ENCODE results near the gene C2orf76.

DNA sequence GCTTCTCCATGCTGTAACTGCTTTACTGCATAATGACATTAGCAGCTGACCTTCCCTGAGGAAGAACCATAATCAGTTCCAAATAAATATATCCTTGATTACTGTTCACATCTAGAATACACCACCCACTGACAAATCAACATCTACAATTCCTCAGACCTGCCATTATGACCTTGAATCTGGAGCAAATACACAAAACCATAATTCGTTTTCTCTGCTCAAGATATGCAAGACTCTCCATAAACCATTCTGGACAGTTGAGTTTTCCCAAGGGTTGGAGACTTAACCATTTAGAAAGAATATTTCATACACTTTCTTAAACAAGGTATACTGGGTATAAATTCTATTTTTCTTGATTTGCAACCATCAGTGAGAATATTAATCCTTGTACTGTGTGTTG, 11.8 kb downstream of the C2orf76 start:
- no peak for TF ChIP-seq EZH2 (IDR thresholded peaks at IDR 0.05; ENCODE audit: borderline replicate concordance, insufficient read depth, low read depth, low read length, poor library complexity, severe bottlenecking)
- TF ChIP-seq, protein P1, sequence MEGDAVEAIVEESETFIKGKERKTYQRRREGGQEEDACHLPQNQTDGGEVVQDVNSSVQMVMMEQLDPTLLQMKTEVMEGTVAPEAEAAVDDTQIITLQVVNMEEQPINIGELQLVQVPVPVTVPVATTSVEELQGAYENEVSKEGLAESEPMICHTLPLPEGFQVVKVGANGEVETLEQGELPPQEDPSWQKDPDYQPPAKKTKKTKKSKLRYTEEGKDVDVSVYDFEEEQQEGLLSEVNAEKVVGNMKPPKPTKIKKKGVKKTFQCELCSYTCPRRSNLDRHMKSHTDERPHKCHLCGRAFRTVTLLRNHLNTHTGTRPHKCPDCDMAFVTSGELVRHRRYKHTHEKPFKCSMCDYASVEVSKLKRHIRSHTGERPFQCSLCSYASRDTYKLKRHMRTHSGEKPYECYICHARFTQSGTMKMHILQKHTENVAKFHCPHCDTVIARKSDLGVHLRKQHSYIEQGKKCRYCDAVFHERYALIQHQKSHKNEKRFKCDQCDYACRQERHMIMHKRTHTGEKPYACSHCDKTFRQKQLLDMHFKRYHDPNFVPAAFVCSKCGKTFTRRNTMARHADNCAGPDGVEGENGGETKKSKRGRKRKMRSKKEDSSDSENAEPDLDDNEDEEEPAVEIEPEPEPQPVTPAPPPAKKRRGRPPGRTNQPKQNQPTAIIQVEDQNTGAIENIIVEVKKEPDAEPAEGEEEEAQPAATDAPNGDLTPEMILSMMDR (IDR thresholded peaks at IDR 0.05) = no peak
